ENCODE measurements around the gene ZFHX3.

The ZFHX3 gene

GRCh38 chr16:72983241-72983640 is 64.7 kb downstream of the ZFHX3 start:
- FAIRE-seq (no peak), DNase-seq (ENCODE audit: insufficient read length, low spot score) (no peak)

GRCh38 chr16:72979974-72980373 is 68.0 kb downstream of the ZFHX3 start:
- no peak for FAIRE-seq

GRCh38 chr16:72978212-72978611 is 69.7 kb downstream of the ZFHX3 start:
- FAIRE-seq (no peak), DNase-seq (ENCODE audit: insufficient read length, low spot score) (no peak)

More at GRCh38 chr16:72979974-72980373, 68.0 kb downstream of the ZFHX3 start:
- no peak for DNase-seq (ENCODE audit: insufficient read length, low spot score)

- no peak for FAIRE-seq
- no peak for DNase-seq (ENCODE audit: insufficient read length, low spot score)
Measured at GRCh38 chr16:72977127-72977526, 70.8 kb downstream of the ZFHX3 start.

- DNase-seq (ENCODE audit: insufficient read length, low spot score) (no peak), FAIRE-seq (no peak)
Measured at GRCh38 chr16:72976438-72977064, 71.4 kb downstream of the ZFHX3 start.

DNA sequence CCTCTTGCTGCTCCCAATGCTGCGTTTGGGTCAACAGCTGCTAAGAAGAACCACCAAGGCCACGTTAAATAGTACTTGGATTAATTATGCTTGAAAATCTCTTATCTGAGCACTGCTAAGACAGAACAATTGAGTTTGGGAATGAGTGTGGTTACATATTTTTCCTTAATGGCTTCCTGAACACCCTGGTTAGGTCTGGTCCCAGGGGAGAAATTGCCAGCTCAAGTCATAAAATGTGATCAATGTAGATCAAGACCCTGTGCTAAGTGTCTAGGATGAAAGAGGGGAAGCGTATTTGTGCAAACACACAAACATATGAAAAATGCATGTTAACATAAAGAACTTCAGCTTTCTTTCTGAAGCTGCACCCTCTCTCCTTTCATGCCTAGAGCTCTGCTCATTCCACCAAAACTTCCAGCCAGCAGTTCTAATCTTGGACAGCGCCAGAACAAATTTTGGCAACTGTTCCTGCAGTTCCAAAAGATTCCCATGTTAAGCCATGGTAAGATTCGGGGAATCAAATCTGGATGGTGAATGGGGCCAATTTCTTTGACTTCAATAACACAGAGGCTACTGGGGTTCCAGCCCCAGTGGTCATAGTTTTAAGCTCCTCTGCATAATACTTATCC is 72.0 kb downstream of the ZFHX3 start:
- FAIRE-seq (no peak), DNase-seq (ENCODE audit: insufficient read length, low spot score) (no peak)

DNA sequence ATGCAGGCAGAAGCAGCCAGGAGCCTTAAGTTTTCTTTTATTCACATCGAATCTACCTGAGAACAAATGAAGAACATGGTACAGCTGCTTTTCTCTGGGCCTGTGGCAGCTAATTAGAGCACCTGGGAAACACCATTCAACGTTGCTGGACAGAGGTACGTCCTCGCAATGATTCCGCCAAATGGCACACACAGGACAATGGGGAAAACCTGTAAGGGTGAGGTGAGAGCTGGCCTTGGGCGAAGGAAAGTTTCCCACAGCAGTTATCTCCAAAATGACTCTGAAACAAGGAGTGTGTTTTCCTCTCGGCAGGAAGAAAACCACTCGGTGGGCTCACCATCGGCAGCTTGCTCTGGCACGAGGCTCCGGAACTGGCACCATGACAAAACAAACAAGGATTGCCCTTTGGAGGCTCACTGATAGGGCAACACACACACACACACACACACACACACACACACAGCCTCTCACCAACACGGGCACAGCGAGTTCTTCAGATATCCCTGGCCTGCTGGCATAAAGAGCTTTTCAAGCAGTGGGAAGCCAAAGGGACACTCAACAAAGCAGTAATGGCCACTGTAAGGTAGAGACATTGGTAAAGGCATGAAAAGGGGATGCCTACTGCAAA is 73.7 kb downstream of the ZFHX3 start:
- DNase-seq (ENCODE audit: insufficient read length, low spot score) (no peak), FAIRE-seq (no peak)

- FAIRE-seq (no peak), DNase-seq (ENCODE audit: insufficient read length, low spot score) (no peak)
Measured at GRCh38 chr16:72972878-72973571, 74.9 kb downstream of the ZFHX3 start.

DNA sequence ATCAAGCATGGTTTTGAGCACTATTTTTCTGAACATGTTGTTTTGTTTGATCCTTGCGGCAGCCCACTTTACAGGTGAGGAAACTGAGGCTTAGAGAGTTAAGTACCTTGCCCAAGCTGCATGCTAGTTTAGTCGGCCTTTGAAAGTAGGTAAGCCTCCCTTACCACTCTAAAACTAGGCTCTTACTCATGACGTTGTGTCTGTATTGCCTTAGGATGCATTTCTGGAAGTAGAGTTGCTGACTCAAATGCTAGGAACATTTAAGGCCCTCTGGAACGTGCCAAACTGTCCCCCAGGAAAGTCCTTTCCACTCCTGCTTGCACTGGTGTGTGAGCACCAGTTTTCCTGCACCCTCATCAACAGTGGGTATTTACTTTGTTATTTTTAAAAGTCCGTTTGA is 76.6 kb downstream of the ZFHX3 start:
- FAIRE-seq (no peak), DNase-seq (ENCODE audit: insufficient read length, low spot score) (no peak)

DNA sequence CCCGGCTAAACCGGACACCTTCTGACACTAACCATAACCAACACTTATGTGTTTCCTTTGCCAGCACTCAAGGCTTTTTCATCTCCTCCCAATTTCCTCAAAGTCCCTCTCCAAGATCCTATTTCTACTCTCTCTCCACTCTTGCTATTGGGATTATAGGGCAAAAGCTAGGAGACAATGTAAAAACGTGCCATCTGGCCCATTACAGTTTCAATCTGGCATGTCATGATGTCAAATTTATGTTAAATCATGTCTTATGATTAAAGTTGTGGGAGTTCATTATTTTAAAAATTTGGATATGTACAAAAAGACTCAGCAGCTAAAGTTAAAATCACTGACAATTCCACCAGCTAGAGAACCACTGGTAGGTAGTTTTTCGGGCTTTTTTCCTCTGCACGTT is 77.3 kb downstream of the ZFHX3 start:
- DNase-seq (ENCODE audit: insufficient read length, low spot score) = no peak
- no peak for FAIRE-seq

DNA sequence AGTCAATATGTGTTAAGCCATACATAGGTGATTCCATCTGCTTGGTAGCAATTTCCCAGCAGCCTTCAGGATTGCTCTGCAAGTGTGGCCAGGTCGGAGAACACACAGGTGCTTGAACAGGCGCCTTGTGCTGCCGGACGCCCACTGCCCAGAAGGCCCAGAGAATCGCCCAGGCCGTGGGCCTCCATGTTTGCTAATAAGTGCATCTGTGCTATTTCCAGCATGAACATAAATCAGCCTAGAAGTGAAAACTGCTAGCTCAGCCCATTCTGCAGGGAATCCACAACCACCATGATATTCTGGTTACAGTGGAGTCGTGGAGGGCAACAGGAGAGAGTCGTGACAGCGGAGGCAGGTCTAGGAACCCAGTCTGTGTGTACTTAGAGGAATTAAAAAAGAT is 78.1 kb downstream of the ZFHX3 start:
- FAIRE-seq = no peak
- no peak for DNase-seq (ENCODE audit: insufficient read length, low spot score)

- DNase-seq (ENCODE audit: insufficient read length, low spot score) (no peak), FAIRE-seq (no peak)
Measured at GRCh38 chr16:72969146-72969545, 78.8 kb downstream of the ZFHX3 start.

GRCh38 chr16:72967941-72968340 is 80.0 kb downstream of the ZFHX3 start:
- DNase-seq (ENCODE audit: insufficient read length, low spot score) (no peak), FAIRE-seq (no peak)

- DNase-seq (ENCODE audit: insufficient read length, low spot score) = no peak
- no peak for FAIRE-seq
Measured at GRCh38 chr16:72963533-72964315, 84.2 kb downstream of the ZFHX3 start.

DNA sequence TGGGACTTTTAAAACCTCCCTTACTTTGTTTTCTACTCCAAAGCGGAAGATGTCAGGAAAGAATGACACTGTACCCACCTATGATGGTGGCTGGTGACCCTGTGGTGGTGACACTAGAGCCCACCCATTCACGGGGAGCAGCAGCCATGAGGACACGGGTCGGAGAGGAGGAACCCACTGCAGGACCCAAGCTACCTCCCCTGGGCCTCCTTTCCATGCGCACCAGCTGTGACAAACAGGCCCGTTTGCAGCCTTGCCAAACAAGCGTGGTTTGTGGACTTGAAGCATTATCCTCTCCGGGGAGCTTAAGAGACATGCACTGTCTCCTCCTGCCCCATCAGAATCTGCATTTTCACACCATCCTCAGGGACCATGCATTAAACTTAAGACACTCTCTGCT is 85.6 kb downstream of the ZFHX3 start:
- no peak for DNase-seq (ENCODE audit: insufficient read length, low spot score)
- no peak for FAIRE-seq

DNA sequence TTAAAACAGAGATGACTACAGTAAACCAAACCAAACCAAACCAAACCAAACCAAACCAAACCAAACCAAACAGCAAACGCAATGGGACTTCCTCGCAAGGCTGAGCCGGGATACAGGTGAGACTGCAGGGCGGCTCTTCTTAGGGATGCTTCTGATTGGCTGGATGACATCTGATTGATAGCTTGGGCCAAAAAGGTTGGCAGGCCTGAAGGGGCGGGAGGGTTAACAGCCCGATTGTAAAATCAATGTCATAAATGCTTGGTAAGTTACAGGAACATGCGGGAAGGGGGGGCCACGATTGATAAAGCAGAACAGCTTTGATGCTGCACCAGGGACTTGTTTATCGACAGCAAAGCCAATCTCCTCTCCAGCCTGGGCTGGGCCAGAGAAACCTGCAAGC is 86.1 kb downstream of the ZFHX3 start:
- no peak for DNase-seq (ENCODE audit: insufficient read length, low spot score)
- no peak for FAIRE-seq

- FAIRE-seq = no peak
Measured at GRCh38 chr16:72961115-72961832, 86.7 kb downstream of the ZFHX3 start.

DNA sequence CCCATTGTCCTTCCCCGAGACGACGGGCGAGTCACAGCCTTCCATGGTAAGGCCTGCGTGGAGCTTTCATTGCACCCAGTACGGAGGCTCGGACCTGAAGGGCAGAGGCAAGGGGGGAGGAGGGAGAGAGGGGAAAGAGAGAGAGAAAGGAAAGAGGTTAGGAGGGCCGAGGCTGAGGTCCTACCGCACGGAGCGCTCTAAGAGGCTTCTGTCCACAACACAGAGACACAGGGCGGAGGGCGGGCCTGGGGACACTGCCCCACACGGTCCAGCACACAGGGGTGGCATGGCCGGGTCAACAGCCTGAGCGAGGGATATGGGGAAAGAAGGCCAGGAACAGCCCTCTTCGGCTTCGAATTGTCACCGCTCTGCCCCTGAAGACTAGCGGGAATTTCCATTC is 87.8 kb downstream of the ZFHX3 start:
- DNase-seq (ENCODE audit: insufficient read length, low spot score) = no peak
- no peak for FAIRE-seq

More at GRCh38 chr16:72961115-72961832, 86.7 kb downstream of the ZFHX3 start:
- DNase-seq (ENCODE audit: insufficient read length, low spot score) = no peak

- no peak for FAIRE-seq
- no peak for DNase-seq (ENCODE audit: insufficient read length, low spot score)
Measured at GRCh38 chr16:72959301-72959996, 88.5 kb downstream of the ZFHX3 start.
